Measurements from ENCODE around the gene FOXC2.
A peak's percentile ranks its signal among the peaks of the same experiment; 100 is the strongest.

The FOXC2 gene

GRCh38 chr16:86602521-86602920 is 35.9 kb downstream of the FOXC2 start:
- H3K4me3 ChIP-seq (ENCODE audit: low read length): no peak overlapping the region
- H3K9me3 ChIP-seq (replicated peaks; ENCODE audit: insufficient read depth, low read length): no peaks in the 10 kb centered on the region
- TF ChIP-seq EZH2 (optimal IDR thresholded peaks at IDR 0.05; ENCODE audit: low read depth, low read length) (no peak), EZH2phosphoT487 (IDR thresholded peaks at IDR 0.05; ENCODE audit: low read length) (no peak), CTCF (IDR thresholded peaks at IDR 0.05; ENCODE audit: low read length) (no peak)
- H3K79me2 ChIP-seq (ENCODE audit: low read length): no peaks in the 10 kb centered on the region
- H3K27ac ChIP-seq (ENCODE audit: low read length): no peak overlapping the region
- no peaks in the 10 kb centered on the region for H3F3A ChIP-seq (ENCODE audit: insufficient read depth, low read length)
- no peaks in the 10 kb centered on the region for H3K4me1 ChIP-seq (ENCODE audit: low read length)
- no peak overlapping the region for H2AFZ ChIP-seq (ENCODE audit: low read length)
- DNase-seq: no peak
- no peak overlapping the region for H3K9ac ChIP-seq (ENCODE audit: low read length)
- no peaks in the 10 kb centered on the region for H4K20me1 ChIP-seq (ENCODE audit: insufficient read depth, low read length)
- H3K36me3 ChIP-seq (replicated peaks; ENCODE audit: insufficient read depth, low read length): no peaks in the 10 kb centered on the region
- no peak overlapping the region for H3K4me2 ChIP-seq (ENCODE audit: low read depth, low read length)
- H3K9me2 ChIP-seq (replicated peaks; ENCODE audit: insufficient read depth, low read length): no peaks in the 10 kb centered on the region
- H3K27me3 ChIP-seq (replicated peaks; ENCODE audit: insufficient read depth, low read length): peaks cover 16% of the 10 kb centered on the region

- H4K20me1 ChIP-seq (ENCODE audit: insufficient read depth, low read length): no peaks in the 10 kb centered on the region
- H3K27me3 ChIP-seq (replicated peaks; ENCODE audit: insufficient read depth, low read length): peaks cover 19% of the 10 kb centered on the region
- TF ChIP-seq EZH2phosphoT487 (IDR thresholded peaks at IDR 0.05; ENCODE audit: low read length): no peak
- no peak for TF ChIP-seq EZH2 (optimal IDR thresholded peaks at IDR 0.05; ENCODE audit: low read depth, low read length)
- no peak for TF ChIP-seq CTCF (IDR thresholded peaks at IDR 0.05; ENCODE audit: low read length)
- H3K79me2 ChIP-seq (ENCODE audit: low read length): no peaks in the 10 kb centered on the region
- H3K9me2 ChIP-seq (replicated peaks; ENCODE audit: insufficient read depth, low read length): no peaks in the 10 kb centered on the region
- H3K4me3 ChIP-seq (ENCODE audit: low read length): peak overlapping the region; percentile 71
- H3F3A ChIP-seq (ENCODE audit: insufficient read depth, low read length): no peaks in the 10 kb centered on the region
- no peaks in the 10 kb centered on the region for H3K36me3 ChIP-seq (replicated peaks; ENCODE audit: insufficient read depth, low read length)
- no peaks in the 10 kb centered on the region for H3K4me1 ChIP-seq (ENCODE audit: low read length)
- no peak overlapping the region; the same call in 1 of the 2 replicates for H3K9ac ChIP-seq (ENCODE audit: low read length)
- peak overlapping the region; percentile 74 for H3K4me2 ChIP-seq (ENCODE audit: low read depth, low read length)
- DNase-seq: peak; percentile 33
- no peaks in the 10 kb centered on the region for H3K9me3 ChIP-seq (replicated peaks; ENCODE audit: insufficient read depth, low read length)
- H3K27ac ChIP-seq (ENCODE audit: low read length): no peak overlapping the region
- peak overlapping the region; percentile 77 for H2AFZ ChIP-seq (ENCODE audit: low read length)
Observed at GRCh38 chr16:86604436-86605193, 38.0 kb downstream of the FOXC2 start.

- no peak for TF ChIP-seq EZH2phosphoT487 (IDR thresholded peaks at IDR 0.05; ENCODE audit: low read length)
- no peak for TF ChIP-seq CTCF (IDR thresholded peaks at IDR 0.05; ENCODE audit: low read length)
- TF ChIP-seq EZH2 (optimal IDR thresholded peaks at IDR 0.05; ENCODE audit: low read depth, low read length): no peak
- H3K4me2 ChIP-seq (ENCODE audit: low read depth, low read length): no peak overlapping the region
- H2AFZ ChIP-seq (ENCODE audit: low read length): no peak overlapping the region
- H3F3A ChIP-seq (ENCODE audit: insufficient read depth, low read length): no peaks in the 10 kb centered on the region
- no peak overlapping the region for H3K4me3 ChIP-seq (ENCODE audit: low read length)
- no peaks in the 10 kb centered on the region for H4K20me1 ChIP-seq (ENCODE audit: insufficient read depth, low read length)
- H3K9ac ChIP-seq (ENCODE audit: low read length): no peak overlapping the region
- H3K79me2 ChIP-seq (ENCODE audit: low read length): no peaks in the 10 kb centered on the region
- no peaks in the 10 kb centered on the region for H3K9me3 ChIP-seq (replicated peaks; ENCODE audit: insufficient read depth, low read length)
- H3K27me3 ChIP-seq (replicated peaks; ENCODE audit: insufficient read depth, low read length): peaks cover 8% of the 10 kb centered on the region; the same call in 1 of the 2 replicates
- no peaks in the 10 kb centered on the region for H3K9me2 ChIP-seq (replicated peaks; ENCODE audit: insufficient read depth, low read length)
- no peaks in the 10 kb centered on the region for H3K4me1 ChIP-seq (ENCODE audit: low read length)
- no peak overlapping the region for H3K27ac ChIP-seq (ENCODE audit: low read length)
- H3K36me3 ChIP-seq (replicated peaks; ENCODE audit: insufficient read depth, low read length): no peaks in the 10 kb centered on the region
- DNase-seq: no peak
Observed at GRCh38 chr16:86605950-86606349, 39.3 kb downstream of the FOXC2 start.
